GM12873 (cell line): ENCODE results near the gene DOK7.

Source experiments
- TF ChIP-seq, protein P1 (sequence below): IDR thresholded peaks from 2 replicates; pipeline ENCODE4 v1.5.1; 2012; ENCODE audit warnings: low read depth, mild to moderate bottlenecking, moderate library complexity, low read length, control low read depth; ENCODE audit not compliant: insufficient read depth; ENCODE audit errors: missing control alignments

DOK7 gene

DNA sequence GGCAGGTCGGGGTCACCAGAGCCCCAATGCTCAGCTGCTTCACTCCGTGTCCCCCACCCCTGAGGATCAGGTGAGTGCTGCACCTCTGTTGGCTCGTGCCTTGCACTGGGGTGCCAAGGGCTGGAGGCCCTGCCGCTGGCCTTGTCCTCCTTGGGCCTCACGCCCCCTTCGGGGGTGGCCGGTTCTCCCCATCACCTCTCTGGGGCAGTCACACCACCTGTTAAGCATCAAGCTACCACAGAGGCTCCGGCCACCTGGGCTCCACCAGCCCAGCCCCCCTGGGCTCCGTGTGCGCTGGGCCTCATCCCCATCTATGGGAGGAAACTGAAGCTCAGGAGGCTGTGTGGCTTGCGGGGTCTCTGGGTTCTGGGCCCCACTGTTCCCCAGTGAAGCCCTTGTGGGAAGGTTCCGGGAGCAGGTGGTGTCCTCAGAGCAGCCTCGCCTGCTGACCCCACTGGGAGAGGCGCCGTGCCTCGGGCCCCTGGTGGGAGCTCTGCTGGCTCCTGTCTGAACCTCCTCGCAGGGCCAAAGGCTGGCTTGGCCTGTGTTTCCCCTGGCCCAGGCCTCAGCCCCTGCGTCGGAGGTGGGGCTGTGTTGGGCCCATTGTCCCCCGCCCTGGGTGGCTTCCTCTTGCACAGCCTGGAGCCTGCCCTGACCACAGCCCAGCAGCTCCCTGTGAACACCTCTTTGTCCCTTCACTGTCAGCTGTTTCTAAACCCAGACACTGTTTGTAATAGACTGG is 30.8 kb downstream of the DOK7 start:
- TF ChIP-seq, protein P1, sequence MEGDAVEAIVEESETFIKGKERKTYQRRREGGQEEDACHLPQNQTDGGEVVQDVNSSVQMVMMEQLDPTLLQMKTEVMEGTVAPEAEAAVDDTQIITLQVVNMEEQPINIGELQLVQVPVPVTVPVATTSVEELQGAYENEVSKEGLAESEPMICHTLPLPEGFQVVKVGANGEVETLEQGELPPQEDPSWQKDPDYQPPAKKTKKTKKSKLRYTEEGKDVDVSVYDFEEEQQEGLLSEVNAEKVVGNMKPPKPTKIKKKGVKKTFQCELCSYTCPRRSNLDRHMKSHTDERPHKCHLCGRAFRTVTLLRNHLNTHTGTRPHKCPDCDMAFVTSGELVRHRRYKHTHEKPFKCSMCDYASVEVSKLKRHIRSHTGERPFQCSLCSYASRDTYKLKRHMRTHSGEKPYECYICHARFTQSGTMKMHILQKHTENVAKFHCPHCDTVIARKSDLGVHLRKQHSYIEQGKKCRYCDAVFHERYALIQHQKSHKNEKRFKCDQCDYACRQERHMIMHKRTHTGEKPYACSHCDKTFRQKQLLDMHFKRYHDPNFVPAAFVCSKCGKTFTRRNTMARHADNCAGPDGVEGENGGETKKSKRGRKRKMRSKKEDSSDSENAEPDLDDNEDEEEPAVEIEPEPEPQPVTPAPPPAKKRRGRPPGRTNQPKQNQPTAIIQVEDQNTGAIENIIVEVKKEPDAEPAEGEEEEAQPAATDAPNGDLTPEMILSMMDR = no peak

DNA sequence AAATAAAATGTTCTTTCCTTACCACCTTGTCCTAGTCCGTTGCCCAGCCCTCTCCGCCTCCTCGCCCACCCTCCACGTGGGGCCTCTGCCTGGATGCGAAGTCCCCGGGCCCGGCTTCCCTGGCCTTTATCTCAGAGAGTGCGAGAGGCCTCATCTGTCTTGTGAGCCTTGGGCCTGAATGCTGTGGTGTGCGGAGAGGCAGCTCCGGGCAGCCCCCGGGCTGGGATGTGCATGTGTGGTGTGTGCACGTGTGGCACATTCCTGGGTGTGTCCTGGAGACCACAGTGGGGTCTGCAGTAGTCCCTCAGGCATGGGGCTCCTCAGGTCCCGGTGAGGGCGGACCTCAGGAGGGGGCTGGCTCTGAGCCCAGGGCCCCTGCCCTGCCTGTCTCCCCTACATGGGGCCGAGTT is 31.4 kb downstream of the DOK7 start:
- TF ChIP-seq, protein P1 = no peak

- TF ChIP-seq, protein P1 = no peak
These were observed 32.3 kb downstream of the DOK7 start for GRCh38 chr4:3495204-3495975.

DNA sequence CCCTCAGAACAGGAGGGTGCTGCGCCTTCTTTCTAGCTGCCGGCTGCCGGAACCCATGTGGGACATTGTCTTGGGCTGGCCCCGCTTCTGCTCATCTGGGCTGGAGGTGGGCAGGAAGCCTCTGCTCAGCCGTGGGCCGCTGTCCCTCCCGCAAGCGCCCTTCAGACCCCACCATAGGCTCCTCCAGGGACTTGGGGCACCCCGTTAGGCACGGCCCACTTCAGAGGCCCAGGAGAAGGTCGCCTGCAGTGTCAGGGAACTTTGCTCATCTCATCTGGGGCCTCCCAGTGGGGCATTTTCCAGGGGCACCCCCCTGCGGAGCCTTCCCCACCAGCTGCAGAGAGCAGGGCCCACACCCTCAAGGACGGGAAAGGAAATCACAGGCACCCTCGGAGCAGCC is 32.9 kb downstream of the DOK7 start:
- TF ChIP-seq, protein P1 = no peak

GRCh38 chr4:3497095-3497494 is 34.0 kb downstream of the DOK7 start:
- TF ChIP-seq, protein P1 = no peak

DNA sequence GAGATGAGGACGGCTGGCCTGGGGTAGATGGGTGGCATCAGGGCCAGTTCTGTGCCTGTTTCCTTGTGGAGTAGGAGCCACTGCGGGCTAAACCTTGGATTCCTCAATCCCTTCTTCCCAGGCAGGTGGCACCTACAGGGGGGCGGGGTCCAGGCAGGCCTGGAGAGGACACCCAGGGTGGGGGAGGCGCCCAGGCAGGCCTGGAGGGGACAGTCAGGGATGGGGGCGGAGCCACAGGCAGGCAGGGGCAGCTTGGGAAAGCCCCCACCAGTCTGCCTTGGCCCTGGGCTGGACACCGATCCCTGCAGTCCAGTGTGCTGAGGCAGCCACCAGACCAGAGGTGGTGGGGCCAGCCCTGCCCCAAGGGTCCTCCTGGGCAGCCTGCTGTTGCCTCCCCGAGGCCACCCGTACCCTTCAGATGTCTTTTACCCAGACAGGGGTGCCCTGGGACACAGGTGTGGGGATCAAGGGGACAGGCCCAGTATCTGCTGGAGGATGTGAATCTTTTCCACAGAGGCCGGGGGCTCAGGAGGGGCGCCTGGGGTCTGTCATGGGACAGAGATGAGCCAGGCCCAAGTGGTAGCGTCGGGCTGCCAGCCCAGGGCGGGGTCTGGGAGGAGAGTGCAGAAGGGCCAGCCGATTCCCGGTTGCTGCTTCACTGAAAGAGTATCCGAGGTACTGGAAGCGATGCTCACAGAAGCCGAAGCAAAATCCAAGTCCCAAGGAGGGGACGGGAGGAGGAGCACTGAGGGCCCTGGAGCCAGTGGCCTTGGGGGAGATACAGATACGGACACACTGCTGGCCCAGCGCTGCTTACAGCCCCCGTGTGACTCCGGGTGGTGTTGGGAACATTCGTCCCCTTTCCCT is 34.6 kb downstream of the DOK7 start:
- TF ChIP-seq, protein P1 = no peak

DNA sequence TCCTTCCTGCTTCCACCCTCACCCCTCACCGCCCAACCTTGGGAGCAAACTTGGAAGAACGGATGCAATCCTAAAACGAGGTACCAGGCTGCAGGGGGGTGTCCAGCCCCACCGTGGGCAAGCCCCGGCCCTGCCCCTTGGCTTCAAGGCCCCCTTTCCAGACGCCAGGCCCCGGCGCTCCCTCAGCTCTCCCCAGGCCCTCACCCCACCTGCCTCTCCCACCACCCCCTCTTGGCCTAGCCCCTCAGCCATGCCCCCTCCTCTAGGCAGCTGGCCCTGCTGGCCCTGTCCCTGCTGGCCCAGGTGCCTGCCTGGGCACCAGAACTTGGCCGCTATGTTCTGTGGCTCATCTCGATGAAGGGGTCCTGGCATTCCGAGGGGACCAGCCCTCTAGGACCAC is 35.3 kb downstream of the DOK7 start:
- TF ChIP-seq, protein P1 = no peak
